GM20000 (cell line): ENCODE results near the gene KIF6.

ENCODE experiments used
- DNase-seq: peaks from one replicate; pipeline ENCODE4 v3.0.0; 2012; ENCODE audit warnings: low spot score
- CTCF ChIP-seq: IDR thresholded peaks from 2 replicates; pipeline ENCODE4 v1.5.1; 2012; ENCODE audit warnings: mild to moderate bottlenecking, control low read depth; ENCODE audit errors: extremely low read depth, missing control alignments

The KIF6 gene

GRCh38 chr6:39561536-39562266 is 163.5 kb downstream of the KIF6 start:
- no peak for DNase-seq
- no peak for TF ChIP-seq CTCF

GRCh38 chr6:39560915-39561314 is 164.3 kb downstream of the KIF6 start:
- no peak for DNase-seq
- TF ChIP-seq CTCF, result no peak

GRCh38 chr6:39558591-39559190 is 166.5 kb downstream of the KIF6 start:
- no peak for DNase-seq
- TF ChIP-seq CTCF, result no peak

- DNase-seq, result no peak
- TF ChIP-seq CTCF, result no peak
Measured at GRCh38 chr6:39558079-39558478, 167.1 kb downstream of the KIF6 start.

- no peak for DNase-seq
- no peak for TF ChIP-seq CTCF
Measured at GRCh38 chr6:39555136-39555535, 170.1 kb downstream of the KIF6 start.

GRCh38 chr6:39553860-39554802 is 171.1 kb downstream of the KIF6 start:
- DNase-seq, result no peak
- TF ChIP-seq CTCF, result no peak

GRCh38 chr6:39553029-39553428 is 172.2 kb downstream of the KIF6 start:
- TF ChIP-seq CTCF, result no peak
- DNase-seq, result no peak
